ENCODE data around the gene ACACB. TPM values are rescaled to one million over a fixed set of nuclear protein-coding genes. Genes with fewer than 3 reads are reported as not detected.

Gene ACACB
- polyA plus RNA-seq, 1 donor from 2014 or later = 0.22 TPM

- Histone ChIP-seq H4K20me1 (ENCODE audit: insufficient read depth) (no peaks in the 10 kb centered on the region), H3K9me3 (ENCODE audit: low read length) (no peaks in the 10 kb centered on the region), H3K9ac (ENCODE audit: low read length) (no peak overlapping the region), H3K4me2 (ENCODE audit: low read length) (no peak overlapping the region), H3F3A (ENCODE audit: insufficient read depth, low read length, poor library complexity, severe bottlenecking) (no peaks in the 10 kb centered on the region), H3K9me2 (ENCODE audit: insufficient read depth, low read length) (no peaks in the 10 kb centered on the region), H2AFZ (ENCODE audit: low read depth, low read length) (no peak overlapping the region), H3K27me3 (ENCODE audit: insufficient read depth, low read depth, low read length) (no peaks in the 10 kb centered on the region), H3K36me3 (ENCODE audit: insufficient read depth, low read length) (no peaks in the 10 kb centered on the region), H3K79me2 (replicated peaks; ENCODE audit: insufficient read depth, low read length) (no peaks in the 10 kb centered on the region), H3K4me3 (ENCODE audit: low read length) (no peak overlapping the region), H3K27ac (ENCODE audit: low read length) (no peak overlapping the region)
- TF ChIP-seq EZH2 (IDR thresholded peaks at IDR 0.05; ENCODE audit: borderline replicate concordance, insufficient read depth, low read length, poor library complexity, severe bottlenecking) (no peak), TAF1 (IDR thresholded peaks at IDR 0.05; ENCODE audit: low read depth) (no peak), CTCF (IDR thresholded peaks at IDR 0.05; ENCODE audit: poor library complexity, severe bottlenecking) (no peak), EP300 (conservative IDR thresholded peaks at IDR 0.05; ENCODE audit: poor library complexity, severe bottlenecking) (no peak), MXI1 (conservative IDR thresholded peaks at IDR 0.05; ENCODE audit: poor library complexity, severe bottlenecking) (no peak), RAD21 (conservative IDR thresholded peaks at IDR 0.05) (no peak), REST (IDR thresholded peaks at IDR 0.05; ENCODE audit: borderline replicate concordance) (no peak), POLR2AphosphoS5 (IDR thresholded peaks at IDR 0.05) (no peak), SMC3 (conservative IDR thresholded peaks at IDR 0.05; ENCODE audit: poor library complexity) (no peak)
Measured at GRCh38 chr12:109230193-109230592, 113.8 kb downstream of the ACACB start.

- no peaks in the 10 kb centered on the region for H3K9me3 ChIP-seq (ENCODE audit: low read length)
- H3K79me2 ChIP-seq (replicated peaks; ENCODE audit: insufficient read depth, low read length) = no peaks in the 10 kb centered on the region
- H3K27me3 ChIP-seq (ENCODE audit: insufficient read depth, low read depth, low read length) = no peaks in the 10 kb centered on the region
- H2AFZ ChIP-seq (ENCODE audit: low read depth, low read length) = no peak overlapping the region
- no peak overlapping the region for H3K9ac ChIP-seq (ENCODE audit: low read length)
- no peaks in the 10 kb centered on the region for H3K36me3 ChIP-seq (ENCODE audit: insufficient read depth, low read length)
- no peaks in the 10 kb centered on the region for H3K9me2 ChIP-seq (ENCODE audit: insufficient read depth, low read length)
- H3K4me2 ChIP-seq (ENCODE audit: low read length) = no peak overlapping the region
- no peaks in the 10 kb centered on the region for H3F3A ChIP-seq (ENCODE audit: insufficient read depth, low read length, poor library complexity, severe bottlenecking)
- no peak overlapping the region for H3K4me3 ChIP-seq (ENCODE audit: low read length)
- no peak for TF ChIP-seq POLR2AphosphoS5 (IDR thresholded peaks at IDR 0.05)
- H3K27ac ChIP-seq (ENCODE audit: low read length) = no peak overlapping the region
- H4K20me1 ChIP-seq (ENCODE audit: insufficient read depth) = no peaks in the 10 kb centered on the region
Measured at GRCh38 chr12:109232731-109233130, 116.3 kb downstream of the ACACB start.

GRCh38 chr12:109234012-109234411, 117.6 kb downstream of the ACACB start:
- H3K4me2 ChIP-seq (ENCODE audit: low read length) = no peak overlapping the region
- H3K9me2 ChIP-seq (ENCODE audit: insufficient read depth, low read length) = no peaks in the 10 kb centered on the region
- TF ChIP-seq POLR2AphosphoS5 (IDR thresholded peaks at IDR 0.05) (no peak), TAF1 (IDR thresholded peaks at IDR 0.05; ENCODE audit: low read depth) (no peak), SMC3 (conservative IDR thresholded peaks at IDR 0.05; ENCODE audit: poor library complexity) (no peak), MXI1 (conservative IDR thresholded peaks at IDR 0.05; ENCODE audit: poor library complexity, severe bottlenecking) (no peak), RAD21 (conservative IDR thresholded peaks at IDR 0.05) (no peak), EZH2 (IDR thresholded peaks at IDR 0.05; ENCODE audit: borderline replicate concordance, insufficient read depth, low read length, poor library complexity, severe bottlenecking) (no peak)
- no peaks in the 10 kb centered on the region for H3K79me2 ChIP-seq (replicated peaks; ENCODE audit: insufficient read depth, low read length)
- H3K9me3 ChIP-seq (ENCODE audit: low read length) = no peaks in the 10 kb centered on the region
- no peaks in the 10 kb centered on the region for H3K27me3 ChIP-seq (ENCODE audit: insufficient read depth, low read depth, low read length)
- no peaks in the 10 kb centered on the region for H4K20me1 ChIP-seq (ENCODE audit: insufficient read depth)
- H3F3A ChIP-seq (ENCODE audit: insufficient read depth, low read length, poor library complexity, severe bottlenecking) = no peaks in the 10 kb centered on the region
- no peak overlapping the region for H3K9ac ChIP-seq (ENCODE audit: low read length)
- no peak overlapping the region for H3K27ac ChIP-seq (ENCODE audit: low read length)
- no peak overlapping the region for H2AFZ ChIP-seq (ENCODE audit: low read depth, low read length)
- H3K36me3 ChIP-seq (ENCODE audit: insufficient read depth, low read length) = no peaks in the 10 kb centered on the region
- H3K4me3 ChIP-seq (ENCODE audit: low read length) = no peak overlapping the region

Measured in neural cell (in vitro differentiated cells).